Right lobe of liver (tissue), 6 donors: ENCODE data around the gene SH3RF3. TPM values are rescaled to one million over a fixed set of nuclear protein-coding genes. Genes with fewer than 3 reads are reported as not detected.

Source experiments
- ATAC-seq, 4 donors: fragments of 200-7000 bp; cut with Tn5 transposase; one replicate each; pipeline ENCODE4 v1.9.1; 2020; ENCODE audit warnings: mild to moderate bottlenecking in 4 of 4, moderate library complexity in 4 of 4
- DNase-seq, 3 donors: peaks; one replicate each; pipeline ENCODE4 v3.0.0-alpha.2; 2020
- H3K27ac ChIP-seq, 3 donors: fragments of 200-600 bp; one replicate each; pipeline ENCODE4 v1.8.0; 2022
- H3K27me3 ChIP-seq, 2 donors: fragments of 200-600 bp; one replicate each; pipeline ENCODE4 v1.8.0; 2022
- H3K36me3 ChIP-seq, 4 donors: fragments of 200-600 bp; sonication (generic) in 1 of 4; one replicate each; pipeline versions ENCODE4 v1.5.1 to v1.8.0; 2017 to 2022; ENCODE audit warnings: control low read depth in 1 of 4
- H3K4me1 ChIP-seq, 4 donors: fragments of 200-600 bp; sonication (generic) in 1 of 4; one replicate each; pipeline versions ENCODE4 v1.5.1 to v1.8.0; 2017 to 2022; ENCODE audit warnings: control low read depth in 1 of 4
- H3K4me3 ChIP-seq, 3 donors: fragments of 200-600 bp; one replicate each; pipeline ENCODE4 v1.8.0; 2022
- H3K9me3 ChIP-seq, 4 donors: fragments of 200-600 bp; sonication (generic) in 1 of 4; one replicate each; pipeline versions ENCODE4 v1.5.1 to v1.8.0; 2017 to 2022; ENCODE audit warnings: control low read depth in 1 of 4
- POLR2A ChIP-seq: fragments of 450-650 bp; IDR thresholded peaks from one replicate; pipeline ENCODE4 v1.6.1; 2017; ENCODE audit warnings: antibody characterized with exemption, mild to moderate bottlenecking
- WGBS: methylation state at CpG from one replicate; pipeline ENCODE4 v1.1.6; 2018; ENCODE audit warnings: low coverage, low lambda C conversion rate; ENCODE audit not compliant: insufficient coverage; ENCODE audit errors: missing lambda C conversion rate; 5-methylcytosine and 5-hydroxymethylcytosine counted together
- intact Hi-C, 2 donors: fragments of 100-400 bp; cut with DNase I; formaldehyde crosslinking; loops; one replicate each; pipeline versions ENCODE4 v1.11.2 to v1.14.1; 2022
- total RNA-seq, 6 experiments: library from RNA; depleted of rRNA in 2 of 6; stranded (reverse); fragments of >200 nt in 2 of 6; fragmentation: NEBNext Ultra II Directional in 3 of 6; extraction: Animal tissue kit (Norgen Biotek cat#: 25700) in 3 of 6; gene quantifications; one replicate each; pipeline versions ENCODE4 v1.1.0 to v1.2.4, GENCODE V29; 2016 to 2023
- TF ChIP-seq, protein P1 (sequence below), 4 donors: fragments of 200-600 bp in 3 of 4; fragments of 450-650 bp in 1 of 4; IDR thresholded peaks; one replicate each; pipeline versions ENCODE4 v1.5.1 to v1.8.0; 2016 to 2022; ENCODE audit warnings: antibody characterized with exemption in 4 of 4, mild to moderate bottlenecking in 2 of 4
- donor health status: DM: no; HTN: yes; CAD: no.
- donor health status: DM: no; HTN: no; CAD: no.
- donor health status: DM: no; HTN: no; CAD: no.
- donor health status: DM: no; HTN: yes; CAD: no.
- donor health status: DM: no; HTN: yes; CAD: no.

SH3RF3 gene
- total RNA-seq, 6 experiments from 2014 or later = 0.68 to 1.6 (median 1.2) TPM

DNA sequence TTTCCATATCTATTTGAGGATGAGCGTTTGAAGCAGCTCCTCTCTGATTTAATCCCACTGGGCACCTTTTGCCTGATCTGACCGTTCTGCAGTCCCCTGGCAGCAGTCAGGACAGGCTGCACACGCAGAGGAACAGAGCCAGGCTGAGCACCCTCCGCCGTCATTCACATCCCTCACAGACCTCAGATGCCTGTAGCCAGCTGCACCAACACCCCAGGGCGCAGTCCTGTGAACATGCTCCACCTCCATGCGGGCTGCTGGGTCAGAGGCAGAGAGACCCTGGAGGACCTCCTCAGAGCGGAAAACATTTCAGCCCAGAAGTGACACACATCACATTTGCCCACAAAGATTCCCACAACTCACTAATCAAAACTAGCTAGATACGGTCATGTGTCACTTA, 338.7 kb downstream of the SH3RF3 start:
- Histone ChIP-seq H3K27me3 (no peaks in the 10 kb centered on the region), H3K36me3 (no peaks in the 10 kb centered on the region), H3K9me3 (no peaks in the 10 kb centered on the region), H3K4me1 (no peaks in the 10 kb centered on the region), H3K4me3 (no peak overlapping the region), H3K27ac (no peak overlapping the region)
- WGBS = 80% methylated on average over 6 of the region's 9 CpGs
- ATAC-seq (no peak), DNase-seq (no peak)
- intact Hi-C loops = no loop called here
- TF ChIP-seq, protein P1, sequence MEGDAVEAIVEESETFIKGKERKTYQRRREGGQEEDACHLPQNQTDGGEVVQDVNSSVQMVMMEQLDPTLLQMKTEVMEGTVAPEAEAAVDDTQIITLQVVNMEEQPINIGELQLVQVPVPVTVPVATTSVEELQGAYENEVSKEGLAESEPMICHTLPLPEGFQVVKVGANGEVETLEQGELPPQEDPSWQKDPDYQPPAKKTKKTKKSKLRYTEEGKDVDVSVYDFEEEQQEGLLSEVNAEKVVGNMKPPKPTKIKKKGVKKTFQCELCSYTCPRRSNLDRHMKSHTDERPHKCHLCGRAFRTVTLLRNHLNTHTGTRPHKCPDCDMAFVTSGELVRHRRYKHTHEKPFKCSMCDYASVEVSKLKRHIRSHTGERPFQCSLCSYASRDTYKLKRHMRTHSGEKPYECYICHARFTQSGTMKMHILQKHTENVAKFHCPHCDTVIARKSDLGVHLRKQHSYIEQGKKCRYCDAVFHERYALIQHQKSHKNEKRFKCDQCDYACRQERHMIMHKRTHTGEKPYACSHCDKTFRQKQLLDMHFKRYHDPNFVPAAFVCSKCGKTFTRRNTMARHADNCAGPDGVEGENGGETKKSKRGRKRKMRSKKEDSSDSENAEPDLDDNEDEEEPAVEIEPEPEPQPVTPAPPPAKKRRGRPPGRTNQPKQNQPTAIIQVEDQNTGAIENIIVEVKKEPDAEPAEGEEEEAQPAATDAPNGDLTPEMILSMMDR (IDR thresholded peaks at IDR 0.05) = no peak
- no peak for TF ChIP-seq POLR2A

DNA sequence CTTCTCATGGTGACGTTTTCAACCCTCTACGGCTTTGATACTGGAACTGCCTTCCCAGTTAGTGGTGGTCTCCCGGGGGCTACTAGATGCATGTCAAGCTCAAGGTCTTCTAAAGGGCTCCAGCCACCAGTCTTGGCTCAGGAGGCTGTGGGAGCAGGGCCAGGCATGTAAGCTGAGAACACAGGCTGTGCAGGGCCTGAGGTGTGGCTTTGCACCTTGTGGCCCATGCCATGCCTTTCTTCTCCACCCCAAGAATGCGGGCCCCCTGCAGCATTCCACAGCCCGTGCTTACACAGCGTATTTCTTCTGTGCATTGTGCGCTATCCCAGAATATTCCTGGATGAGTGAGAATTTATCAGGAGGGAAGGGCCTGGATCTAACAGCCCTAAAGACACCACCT, 339.9 kb downstream of the SH3RF3 start:
- Histone ChIP-seq H3K4me1 (no peaks in the 10 kb centered on the region), H3K27me3 (no peaks in the 10 kb centered on the region), H3K36me3 (no peaks in the 10 kb centered on the region), H3K9me3 (no peaks in the 10 kb centered on the region), H3K27ac (no peak overlapping the region), H3K4me3 (no peak overlapping the region)
- DNase-seq (no peak), ATAC-seq (no peak)
- no peak for TF ChIP-seq POLR2A
- TF ChIP-seq, protein P1 (IDR thresholded peaks at IDR 0.05) = no peak
- WGBS = 92% methylated on average over 3 of the region's 7 CpGs
- intact Hi-C loops = no loop called here

DNA sequence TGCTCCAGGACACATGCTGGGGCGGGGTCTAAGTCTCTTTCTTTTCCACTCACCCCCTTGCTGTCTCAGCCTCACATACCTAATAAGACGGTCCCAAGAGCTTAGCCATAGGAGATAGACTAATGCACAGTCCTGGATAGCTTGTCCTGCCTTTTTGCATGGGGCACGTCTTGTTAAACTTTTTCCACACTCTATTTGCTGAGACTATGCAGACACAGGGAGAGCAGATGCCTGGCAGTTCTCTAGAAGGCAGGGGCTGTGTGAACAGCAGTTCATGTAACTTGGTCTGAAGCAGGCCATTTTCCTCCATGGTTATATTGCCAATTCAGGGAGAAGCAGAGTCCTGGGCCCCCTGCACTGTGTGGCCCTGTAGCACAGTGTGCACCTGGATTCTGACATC, 342.7 kb downstream of the SH3RF3 start:
- no peaks in the 10 kb centered on the region for H3K36me3 ChIP-seq
- intact Hi-C loops = no loop called here
- TF ChIP-seq POLR2A = no peak
- WGBS = 73% methylated on average over 3 of the region's 3 CpGs
- H3K4me3 ChIP-seq = no peak overlapping the region
- ATAC-seq = no peak
- H3K27me3 ChIP-seq = no peaks in the 10 kb centered on the region
- H3K9me3 ChIP-seq = no peaks in the 10 kb centered on the region
- DNase-seq = no peak
- H3K27ac ChIP-seq = no peak overlapping the region
- H3K4me1 ChIP-seq = no peaks in the 10 kb centered on the region

DNA sequence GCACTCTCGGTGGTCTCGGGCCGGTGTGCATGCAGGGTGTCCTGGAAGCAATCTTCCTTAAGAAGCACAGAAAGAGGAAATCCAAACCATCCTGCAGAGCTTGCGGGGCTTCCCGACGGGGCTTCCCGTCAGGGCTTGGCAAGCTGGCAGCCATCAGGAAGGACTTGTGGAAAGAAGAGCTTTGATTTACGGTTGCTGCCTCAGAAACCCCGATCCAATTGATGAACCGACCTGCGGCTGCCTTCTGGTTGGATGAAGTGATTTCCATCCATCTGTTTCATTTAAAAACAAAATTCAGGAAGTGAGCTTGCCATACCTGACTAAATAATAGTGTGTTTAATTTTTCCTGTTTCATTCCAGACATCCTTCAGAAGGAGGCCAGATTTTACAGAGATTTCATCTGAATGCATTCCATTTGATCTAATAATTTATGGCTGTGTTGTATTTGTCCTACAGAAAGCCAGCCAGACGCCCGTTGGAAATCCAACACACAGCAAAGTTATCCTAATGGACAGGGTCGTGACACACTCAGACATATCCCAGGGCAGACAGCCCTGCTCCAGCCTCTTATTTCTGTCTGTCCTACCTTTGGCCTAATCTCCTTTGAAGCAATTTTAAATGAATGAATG, 343.4 kb downstream of the SH3RF3 start:
- H3K27ac ChIP-seq = no peak overlapping the region
- WGBS = 61% methylated on average over 13 of the region's 14 CpGs
- TF ChIP-seq POLR2A = no peak
- TF ChIP-seq, protein P1 (IDR thresholded peaks at IDR 0.05) = no peak
- H3K4me3 ChIP-seq = no peak overlapping the region
- H3K9me3 ChIP-seq = no peaks in the 10 kb centered on the region
- no peaks in the 10 kb centered on the region for H3K36me3 ChIP-seq
- H3K27me3 ChIP-seq = no peaks in the 10 kb centered on the region
- intact Hi-C loops = no loop called here
- DNase-seq (no peak), ATAC-seq (no peak)
- H3K4me1 ChIP-seq = no peaks in the 10 kb centered on the region

DNA sequence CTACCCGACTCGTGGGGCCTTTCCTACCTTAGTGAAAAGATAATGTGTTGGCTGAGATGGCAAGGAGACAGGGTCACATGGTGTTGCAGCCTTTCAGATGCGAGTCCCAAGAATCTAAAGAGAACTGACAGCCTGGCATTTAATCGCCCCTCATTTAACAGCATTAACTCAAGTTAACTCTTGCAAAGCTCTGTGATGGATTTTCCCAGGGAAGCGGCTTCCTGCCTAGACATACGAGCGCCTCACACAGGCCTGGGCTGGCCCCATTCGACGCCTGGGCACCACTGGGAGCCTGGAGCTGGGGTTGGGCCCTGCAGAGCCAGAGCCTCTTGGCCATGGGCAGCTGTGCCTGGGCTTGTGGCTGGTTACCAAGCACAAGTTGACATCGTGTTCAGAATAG, 344.0 kb downstream of the SH3RF3 start:
- 93% methylated on average over 8 of the region's 10 CpGs for WGBS
- no peak for ATAC-seq
- no peak for TF ChIP-seq POLR2A
- TF ChIP-seq, protein P1 (IDR thresholded peaks at IDR 0.05) = no peak
- H3K9me3 ChIP-seq = no peaks in the 10 kb centered on the region
- H3K27me3 ChIP-seq = no peaks in the 10 kb centered on the region
- no peaks in the 10 kb centered on the region for H3K36me3 ChIP-seq
- no peaks in the 10 kb centered on the region for H3K4me1 ChIP-seq
- H3K27ac ChIP-seq = no peak overlapping the region
- intact Hi-C loops = no loop called here
- DNase-seq = no peak
- H3K4me3 ChIP-seq = no peak overlapping the region
